ENCODE data around the gene FDXR. TPM values are rescaled to one million over a fixed set of nuclear protein-coding genes. Genes with fewer than 3 reads are reported as not detected.

Gene FDXR
- total RNA-seq, 1 donor from 2014 or later: 7.4 TPM

- no peak overlapping the region for H3K4me3 Mint-ChIP-seq
- Histone ChIP-seq H3K27me3 (peaks cover 24% of the 10 kb centered on the region), H4K20me1 (ENCODE audit: low read depth) (peaks cover 31% of the 10 kb centered on the region), H2AFZ (replicated peaks) (no peak overlapping the region), H3K4me3 (no peak overlapping the region), H3K27ac (no peak overlapping the region), H3F3A (ENCODE audit: low read depth) (peaks cover 13% of the 10 kb centered on the region), H3K4me1 (peaks cover 19% of the 10 kb centered on the region), H3K4me2 (no peak overlapping the region), H3K36me3 (no peaks in the 10 kb centered on the region), H3K9ac (no peak overlapping the region), H3K79me2 (ENCODE audit: low read depth) (no peaks in the 10 kb centered on the region), H3K9me3 (ENCODE audit: low read depth) (no peaks in the 10 kb centered on the region)
- peaks cover 7% of the 10 kb centered on the region for H3K36me3 Mint-ChIP-seq
- H3K27me3 Mint-ChIP-seq (ENCODE audit: insufficient read depth, low read depth): peaks cover 26% of the 10 kb centered on the region
- DNase-seq (ENCODE audit: low spot score): no peak
- H3K4me1 Mint-ChIP-seq: peaks cover 30% of the 10 kb centered on the region
- H3K9me3 Mint-ChIP-seq: no peaks in the 10 kb centered on the region
- no peak overlapping the region for H3K27ac Mint-ChIP-seq
- TF ChIP-seq CTCF (IDR thresholded peaks at IDR 0.05) (no peak), EZH2phosphoT487 (IDR thresholded peaks at IDR 0.05) (no peak), EZH2 (IDR thresholded peaks at IDR 0.05) (no peak)
These were observed 34.5 kb downstream of the FDXR start for GRCh38 chr17:74838274-74838673.

- Histone ChIP-seq H3K4me3 (no peak overlapping the region), H3F3A (ENCODE audit: low read depth) (peaks cover 8% of the 10 kb centered on the region), H3K4me1 (peaks cover 19% of the 10 kb centered on the region), H3K27ac (no peak overlapping the region), H3K4me2 (no peak overlapping the region), H4K20me1 (ENCODE audit: low read depth) (peaks cover 23% of the 10 kb centered on the region), H3K9me3 (ENCODE audit: low read depth) (no peaks in the 10 kb centered on the region), H2AFZ (replicated peaks) (no peak overlapping the region), H3K27me3 (peaks cover 10% of the 10 kb centered on the region), H3K36me3 (no peaks in the 10 kb centered on the region), H3K79me2 (ENCODE audit: low read depth) (no peaks in the 10 kb centered on the region), H3K9ac (no peak overlapping the region)
- Mint-ChIP-seq H3K36me3 (peaks cover 7% of the 10 kb centered on the region), H3K4me1 (peaks cover 33% of the 10 kb centered on the region), H3K27me3 (ENCODE audit: insufficient read depth, low read depth) (peaks cover 24% of the 10 kb centered on the region), H3K9me3 (no peaks in the 10 kb centered on the region), H3K4me3 (no peak overlapping the region), H3K27ac (no peak overlapping the region)
- no peak for TF ChIP-seq EZH2phosphoT487 (IDR thresholded peaks at IDR 0.05)
- no peak for TF ChIP-seq CTCF (IDR thresholded peaks at IDR 0.05)
- no peak for TF ChIP-seq EZH2 (IDR thresholded peaks at IDR 0.05)
- no peak for DNase-seq (ENCODE audit: low spot score)
These were observed 35.9 kb downstream of the FDXR start for GRCh38 chr17:74836691-74837467.

GRCh38 chr17:74836191-74836590, 36.6 kb downstream of the FDXR start:
- no peak for DNase-seq (ENCODE audit: low spot score)
- Histone ChIP-seq H3F3A (ENCODE audit: low read depth) (peaks cover 4% of the 10 kb centered on the region), H3K9ac (no peak overlapping the region), H2AFZ (replicated peaks) (no peak overlapping the region), H3K27ac (no peak overlapping the region), H3K4me3 (no peak overlapping the region), H3K9me3 (ENCODE audit: low read depth) (no peaks in the 10 kb centered on the region), H3K27me3 (peaks cover 3% of the 10 kb centered on the region), H3K36me3 (no peaks in the 10 kb centered on the region), H3K4me2 (no peak overlapping the region), H3K4me1 (peaks cover 18% of the 10 kb centered on the region), H4K20me1 (ENCODE audit: low read depth) (peaks cover 19% of the 10 kb centered on the region), H3K79me2 (ENCODE audit: low read depth) (no peaks in the 10 kb centered on the region)
- H3K27me3 Mint-ChIP-seq (ENCODE audit: insufficient read depth, low read depth): peaks cover 21% of the 10 kb centered on the region
- H3K4me3 Mint-ChIP-seq: no peak overlapping the region
- H3K36me3 Mint-ChIP-seq: peaks cover 7% of the 10 kb centered on the region
- peaks cover 30% of the 10 kb centered on the region for H3K4me1 Mint-ChIP-seq
- no peak for TF ChIP-seq CTCF (IDR thresholded peaks at IDR 0.05)
- no peak for TF ChIP-seq EZH2phosphoT487 (IDR thresholded peaks at IDR 0.05)
- no peak for TF ChIP-seq EZH2 (IDR thresholded peaks at IDR 0.05)
- no peak overlapping the region for H3K27ac Mint-ChIP-seq
- no peaks in the 10 kb centered on the region for H3K9me3 Mint-ChIP-seq

Data from neural progenitor cell (in vitro differentiated cells).